C4-2B (cell line): ENCODE measurements around the gene LEMD2.

Experiments used
- CTCF ChIP-seq: fragments of 450-650 bp; conservative IDR thresholded peaks from 2 replicates; pipeline ENCODE4 v1.5.1; 2017; ENCODE audit warnings: mild to moderate bottlenecking
- ZFX ChIP-seq: fragments of 450-650 bp; IDR thresholded peaks from 2 replicates; pipeline ENCODE4 v1.6.1; 2017

GRCh38 chr6:33790379-33790778 is 1.4 kb upstream of the LEMD2 start:
- TF ChIP-seq CTCF: no peak
- no peak for TF ChIP-seq ZFX
